Measurements from ENCODE around the gene RGCC. TPM values are rescaled to one million over a fixed set of nuclear protein-coding genes. Genes with fewer than 3 reads are reported as not detected.

RGCC gene
- polyA plus RNA-seq, 1 of the 3 experiments (the other 2 are of a cell fraction): 0.05 TPM

GRCh38 chr13:41453620-41454019, 3.7 kb upstream of the RGCC start:
- Histone ChIP-seq H3K9me3 (no peaks in the 10 kb centered on the region), H4K20me1 (ENCODE audit: insufficient read depth) (no peaks in the 10 kb centered on the region), H3K27me3 (ENCODE audit: insufficient read depth) (peaks cover 35% of the 10 kb centered on the region), H3K4me3 (ENCODE audit: low read depth in 2 of 2, low read length in 1 of 2) (no peak overlapping the region), H3K4me1 (ENCODE audit: control insufficient read depth in 1 of 2, insufficient read depth in 2 of 2, low read depth in 1 of 2, low read length in 1 of 2) (peaks cover 5 to 18% of the 10 kb centered on the region in 2 experiments; a peak in 2 of 4 replicates), H3K27ac (ENCODE audit: low read depth in 2 of 2, low read length in 1 of 2) (no peak overlapping the region), H3K36me3 (replicated peaks in 1 of 2; ENCODE audit: control insufficient read depth in 1 of 2, insufficient read depth in 2 of 2, low read length in 1 of 2) (no peaks in the 10 kb centered on the region), H3F3A (replicated peaks; ENCODE audit: insufficient read depth) (no peaks in the 10 kb centered on the region), H3K4me2 (no peak overlapping the region), H3K9me2 (no peaks in the 10 kb centered on the region), H2AFZ (ENCODE audit: low read depth) (no peak overlapping the region), H3K9ac (no peak overlapping the region), H3K79me2 (ENCODE audit: insufficient read depth) (no peaks in the 10 kb centered on the region)
- ChIA-PET POLR2A (no interaction called here), CTCF (no interaction called here)
- no peak for DNase-seq
- TF ChIP-seq RXRA (IDR thresholded peaks at IDR 0.05; ENCODE audit: borderline replicate concordance, low read depth): no peak
- WGBS (ENCODE audit: low lambda C conversion rate): 83% methylated on average over 7 of the region's 7 CpGs

GRCh38 chr13:41454170-41454569, 3.2 kb upstream of the RGCC start:
- WGBS (ENCODE audit: low lambda C conversion rate): 91% methylated on average over 20 of the region's 22 CpGs
- DNase-seq: no peak
- Histone ChIP-seq H3F3A (replicated peaks; ENCODE audit: insufficient read depth) (no peaks in the 10 kb centered on the region), H3K27me3 (ENCODE audit: insufficient read depth) (peaks cover 37% of the 10 kb centered on the region), H3K9me2 (no peaks in the 10 kb centered on the region), H3K36me3 (replicated peaks in 1 of 2; ENCODE audit: control insufficient read depth in 1 of 2, insufficient read depth in 2 of 2, low read length in 1 of 2) (no peaks in the 10 kb centered on the region), H3K4me3 (ENCODE audit: low read depth in 2 of 2, low read length in 1 of 2) (no peak overlapping the region), H3K9ac (no peak overlapping the region), H3K4me1 (ENCODE audit: control insufficient read depth in 1 of 2, insufficient read depth in 2 of 2, low read depth in 1 of 2, low read length in 1 of 2) (peaks cover 5 to 19% of the 10 kb centered on the region in 2 experiments; a peak in 2 of 4 replicates), H2AFZ (ENCODE audit: low read depth) (no peak overlapping the region), H3K9me3 (no peaks in the 10 kb centered on the region), H3K4me2 (no peak overlapping the region), H4K20me1 (ENCODE audit: insufficient read depth) (no peaks in the 10 kb centered on the region), H3K79me2 (ENCODE audit: insufficient read depth) (no peaks in the 10 kb centered on the region), H3K27ac (ENCODE audit: low read depth in 2 of 2, low read length in 1 of 2) (no peak overlapping the region)
- POLR2A ChIA-PET: no interaction called here
- CTCF ChIA-PET: no interaction called here
- TF ChIP-seq SIN3A (IDR thresholded peaks at IDR 0.05; ENCODE audit: borderline replicate concordance, low read depth, low read length) (no peak), USF2 (IDR thresholded peaks at IDR 0.05; ENCODE audit: borderline replicate concordance, low read depth, low read length) (no peak), ELF1 (IDR thresholded peaks at IDR 0.05) (no peak), RCOR1 (IDR thresholded peaks at IDR 0.05; ENCODE audit: low read length) (no peak), PBX3 (IDR thresholded peaks at IDR 0.05) (no peak), EZH2phosphoT487 (IDR thresholded peaks at IDR 0.05; ENCODE audit: borderline replicate concordance, low read depth) (no peak), ZBTB33 (IDR thresholded peaks at IDR 0.05; ENCODE audit: borderline replicate concordance, low read depth) (no peak), FOXM1 (IDR thresholded peaks at IDR 0.05; ENCODE audit: low read depth) (no peak), MAX (IDR thresholded peaks at IDR 0.05; ENCODE audit: low read depth) (no peak), JUND (IDR thresholded peaks at IDR 0.05) (no peak)
